ENCODE results near the gene ICOSLG.
"Not testable (repeated sequence)": the region's sequence is repeated elsewhere in the genome, so short reads cannot be mapped to it uniquely, and the experiment has no call there.

Gene ICOSLG

GRCh38 chr21:44181506-44181905 lies 59.2 kb downstream of the ICOSLG start:
- DNase-seq (ENCODE audit: low read depth in 2 of 2): not testable (repeated sequence)

- not testable (repeated sequence) for DNase-seq (ENCODE audit: low read depth in 2 of 2)
Measured at GRCh38 chr21:44176127-44176526, 64.6 kb downstream of the ICOSLG start.

GRCh38 chr21:44175189-44175588 lies 65.6 kb downstream of the ICOSLG start:
- DNase-seq (ENCODE audit: low read depth in 2 of 2): not testable (repeated sequence)

All from stimulated activated CD4-positive, alpha-beta T cell treated with anti-CD3 and anti-CD28 coated beads, Interleukin-12 subunit alpha, Interleukin-12 subunit beta, amount 100 ng/mL, for 24 hours (primary cell).